Neural progenitor cell (in vitro differentiated cells): ENCODE measurements around the gene NDUFS2.

ENCODE experiments used
- CTCF ChIP-seq: fragments of 200-600 bp; sonication (generic); IDR thresholded peaks from 2 replicates; pipeline ENCODE4 v1.5.1; 2017; ENCODE audit warnings: antibody characterized with exemption, mild to moderate bottlenecking
- EZH2 ChIP-seq: fragments of 200-600 bp; sonication (generic); IDR thresholded peaks from 2 replicates; pipeline ENCODE4 v1.6.1; 2017; ENCODE audit warnings: antibody characterized with exemption, mild to moderate bottlenecking, moderate library complexity
- EZH2phosphoT487 ChIP-seq: fragments of 200-600 bp; sonication (generic); IDR thresholded peaks from 2 replicates; pipeline ENCODE4 v1.6.1; 2017; ENCODE audit warnings: antibody characterized with exemption

GRCh38 chr1:161195171-161195570, 7.0 kb upstream of the NDUFS2 start:
- no peak for TF ChIP-seq EZH2phosphoT487
- TF ChIP-seq CTCF = no peak
- no peak for TF ChIP-seq EZH2
